Duodenal mucosa (tissue), 2 donors: Measurements from ENCODE around the gene MAD1L1.
"Not testable (repeated sequence)": the region's sequence is repeated elsewhere in the genome, so short reads cannot be mapped to it uniquely, and the experiment has no call there.

Experiments used
- H3K27ac ChIP-seq: one replicate; pipeline ENCODE4 v1.7.0; 2013; ENCODE audit warnings: low read depth, low read length
- H3K27me3 ChIP-seq, 2 donors: one replicate each; pipeline ENCODE4 v1.7.0; 2013; ENCODE audit warnings: low read length in 2 of 2, control low read depth in 1 of 2; ENCODE audit not compliant: insufficient read depth in 2 of 2, control insufficient read depth in 1 of 2
- H3K36me3 ChIP-seq, 2 donors: one replicate each; pipeline ENCODE4 v1.7.0; 2013; ENCODE audit warnings: low read length in 2 of 2, control low read depth in 1 of 2; ENCODE audit not compliant: insufficient read depth in 2 of 2, control insufficient read depth in 1 of 2
- H3K4me1 ChIP-seq, 2 donors: one replicate each; pipeline ENCODE4 v1.7.0; 2013; ENCODE audit warnings: low read length in 2 of 2, control low read depth in 1 of 2; ENCODE audit not compliant: insufficient read depth in 2 of 2, control insufficient read depth in 1 of 2
- H3K4me3 ChIP-seq, 2 donors: one replicate each; pipeline ENCODE4 v1.7.0; 2013; ENCODE audit warnings: low read length in 2 of 2, low read depth in 1 of 2
- H3K9ac ChIP-seq, 2 donors: one replicate each; pipeline ENCODE4 v1.7.0; 2013; ENCODE audit warnings: low read length in 2 of 2, low read depth in 1 of 2
- H3K9me3 ChIP-seq, 2 donors: one replicate each; pipeline ENCODE4 v1.7.0; 2013; ENCODE audit warnings: low read length in 2 of 2, control low read depth in 1 of 2; ENCODE audit not compliant: control insufficient read depth in 1 of 2

MAD1L1 gene

GRCh38 chr7:2168615-2169311 lies 64.0 kb downstream of the MAD1L1 start:
- Histone ChIP-seq H3K27me3 (no peaks in the 10 kb centered on the region), H3K4me3 (no peak overlapping the region), H3K9ac (no peak overlapping the region), H3K27ac (no peak overlapping the region), H3K4me1 (no peaks in the 10 kb centered on the region), H3K9me3 (no peaks in the 10 kb centered on the region), H3K36me3 (peaks cover 0 to 6% of the 10 kb centered on the region in 2 donors)

GRCh38 chr7:2166625-2167280 lies 66.0 kb downstream of the MAD1L1 start:
- no peak overlapping the region for H3K4me3 ChIP-seq
- peaks cover 0 to 6% of the 10 kb centered on the region in 2 donors for H3K36me3 ChIP-seq
- H3K9me3 ChIP-seq: no peaks in the 10 kb centered on the region
- H3K4me1 ChIP-seq: no peaks in the 10 kb centered on the region
- no peaks in the 10 kb centered on the region for H3K27me3 ChIP-seq
- H3K27ac ChIP-seq: no peak overlapping the region
- H3K9ac ChIP-seq: no peak overlapping the region

- H3K9me3 ChIP-seq: no peaks in the 10 kb centered on the region
- H3K36me3 ChIP-seq: peaks cover 0 to 6% of the 10 kb centered on the region in 2 donors
- no peak overlapping the region for H3K27ac ChIP-seq
- H3K27me3 ChIP-seq: no peaks in the 10 kb centered on the region
- H3K9ac ChIP-seq: no peak overlapping the region
- no peak overlapping the region for H3K4me3 ChIP-seq
- no peaks in the 10 kb centered on the region for H3K4me1 ChIP-seq
These were observed 66.8 kb downstream of the MAD1L1 start for GRCh38 chr7:2165610-2166594.

- H3K27me3 ChIP-seq: no peaks in the 10 kb centered on the region
- no peak overlapping the region for H3K27ac ChIP-seq
- no peak overlapping the region for H3K4me3 ChIP-seq
- no peaks in the 10 kb centered on the region for H3K4me1 ChIP-seq
- no peak overlapping the region for H3K9ac ChIP-seq
- H3K36me3 ChIP-seq: peaks cover 0 to 2% of the 10 kb centered on the region in 2 donors
- H3K9me3 ChIP-seq: no peaks in the 10 kb centered on the region
These were observed 67.5 kb downstream of the MAD1L1 start for GRCh38 chr7:2165239-2165609.

GRCh38 chr7:2164646-2165045 lies 68.1 kb downstream of the MAD1L1 start:
- H3K4me3 ChIP-seq: no peak overlapping the region
- no peaks in the 10 kb centered on the region for H3K27me3 ChIP-seq
- H3K36me3 ChIP-seq: no peaks in the 10 kb centered on the region
- no peaks in the 10 kb centered on the region for H3K9me3 ChIP-seq
- no peak overlapping the region for H3K27ac ChIP-seq
- no peak overlapping the region for H3K9ac ChIP-seq
- no peaks in the 10 kb centered on the region for H3K4me1 ChIP-seq

- Histone ChIP-seq H3K9ac (no peak overlapping the region), H3K36me3 (no peaks in the 10 kb centered on the region)
These were observed 68.9 kb downstream of the MAD1L1 start for GRCh38 chr7:2163600-2164555.

GRCh38 chr7:2162959-2163358 lies 69.8 kb downstream of the MAD1L1 start:
- Histone ChIP-seq H3K4me1 (peaks cover 1 to 4% of the 10 kb centered on the region in 2 donors), H3K9me3 (no peaks in the 10 kb centered on the region), H3K27ac (no peak overlapping the region), H3K4me3 (no peak overlapping the region), H3K27me3 (no peaks in the 10 kb centered on the region), H3K36me3 (no peaks in the 10 kb centered on the region), H3K9ac (no peak overlapping the region)

More at GRCh38 chr7:2163600-2164555, 68.9 kb downstream of the MAD1L1 start:
- no peak overlapping the region for H3K27ac ChIP-seq
- no peaks in the 10 kb centered on the region for H3K9me3 ChIP-seq
- H3K27me3 ChIP-seq: no peaks in the 10 kb centered on the region
- H3K4me3 ChIP-seq: no peak overlapping the region
- no peaks in the 10 kb centered on the region for H3K4me1 ChIP-seq

GRCh38 chr7:2162004-2162902 lies 70.5 kb downstream of the MAD1L1 start:
- H3K4me1 ChIP-seq, H3K36me3 ChIP-seq, H3K27me3 ChIP-seq, H3K9me3 ChIP-seq, H3K4me3 ChIP-seq, H3K27ac ChIP-seq, H3K9ac ChIP-seq: not testable (repeated sequence)

- Histone ChIP-seq H3K4me1 (peaks cover 10 to 13% of the 10 kb centered on the region in 2 donors), H3K4me3 (no peak overlapping the region), H3K9ac (no peak overlapping the region), H3K27me3 (no peaks in the 10 kb centered on the region), H3K36me3 (no peaks in the 10 kb centered on the region), H3K9me3 (no peaks in the 10 kb centered on the region), H3K27ac (no peak overlapping the region)
These were observed 73.6 kb downstream of the MAD1L1 start for GRCh38 chr7:2159176-2159520.
